Activated CD4-positive, CD25-positive, alpha-beta regulatory T cell (primary cell): ENCODE measurements around the gene DHRS4.
A peak's percentile ranks its signal among the peaks of the same experiment; 100 is the strongest.

Experiments used
- DNase-seq, 4 experiments: peaks; one replicate each; lab custom pipeline; 2025; lab: John Stamatoyannopoulos, UW

The DHRS4 gene

GRCh38 chr14:23953464-23954278, at the start of gene DHRS4:
DHRS4 (plus strand) TSS chr14:23953770; CDS start chr14:23953789, 19 bp downstream.
- DNase-seq = peak; percentile 48 to 74 (median 64)

DNA sequence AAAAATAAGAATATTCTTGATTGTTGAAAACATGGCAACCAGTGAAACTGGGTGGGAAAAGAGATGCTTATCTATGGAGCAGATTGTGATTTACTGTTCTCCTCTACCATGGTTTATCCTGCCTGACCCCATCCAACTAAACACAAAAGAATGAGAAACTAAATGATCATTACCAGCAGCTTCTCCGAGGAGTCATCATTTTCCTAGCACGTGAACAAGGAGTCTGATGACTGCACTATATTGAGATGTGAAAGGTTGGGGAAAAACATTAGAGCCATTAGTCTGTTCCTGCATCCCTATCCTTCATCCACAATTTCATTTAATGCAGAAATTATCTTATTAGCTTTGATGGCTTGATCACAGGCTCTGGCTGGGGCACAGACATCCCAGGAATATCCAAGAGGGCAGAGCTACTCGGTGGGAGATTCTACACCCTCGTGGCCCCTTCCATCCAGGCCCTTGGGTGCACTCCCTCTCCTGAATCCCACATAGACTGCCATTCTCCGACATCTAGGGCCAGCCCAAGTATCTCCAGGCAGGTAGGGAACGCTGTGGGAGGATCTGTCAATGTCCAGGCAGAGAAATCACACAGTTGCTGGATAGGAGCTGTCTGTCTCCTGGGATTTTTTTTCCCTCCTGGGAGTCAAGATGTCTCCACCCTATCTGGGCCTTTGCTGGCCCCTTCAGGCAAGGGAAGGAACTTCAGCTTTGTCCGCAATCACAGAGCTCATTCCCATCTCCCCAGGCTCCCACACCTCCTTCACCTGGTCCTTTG, 43.3 kb upstream of the DHRS4 start:
- DNase-seq = no peak

- DNase-seq = no peak
Measured at GRCh38 chr14:23910876-23911210, 42.7 kb upstream of the DHRS4 start.

DNA sequence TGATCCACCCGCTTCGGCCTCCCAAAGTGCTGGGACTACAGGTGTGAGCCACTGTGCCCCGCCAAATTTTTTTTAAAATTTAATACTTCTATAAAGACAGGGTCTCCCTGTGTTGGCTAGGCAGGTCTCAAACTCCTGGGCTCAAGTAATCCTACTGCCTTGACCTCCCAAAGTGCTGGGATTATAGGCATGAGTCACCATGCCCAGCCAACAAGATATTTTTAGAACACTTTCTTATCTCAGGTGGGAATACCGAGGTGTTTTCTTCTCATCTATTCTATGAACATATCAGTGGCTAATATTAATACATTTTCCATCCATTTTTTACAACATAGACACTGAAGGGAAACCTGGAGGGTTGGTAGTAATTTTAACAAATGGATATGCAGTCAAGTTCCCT, 38.0 kb upstream of the DHRS4 start:
- DNase-seq = no peak

- no peak for DNase-seq
Measured at GRCh38 chr14:23916004-23916403, 37.6 kb upstream of the DHRS4 start.

- no peak for DNase-seq
Measured at GRCh38 chr14:23916446-23916845, 37.1 kb upstream of the DHRS4 start.

DNA sequence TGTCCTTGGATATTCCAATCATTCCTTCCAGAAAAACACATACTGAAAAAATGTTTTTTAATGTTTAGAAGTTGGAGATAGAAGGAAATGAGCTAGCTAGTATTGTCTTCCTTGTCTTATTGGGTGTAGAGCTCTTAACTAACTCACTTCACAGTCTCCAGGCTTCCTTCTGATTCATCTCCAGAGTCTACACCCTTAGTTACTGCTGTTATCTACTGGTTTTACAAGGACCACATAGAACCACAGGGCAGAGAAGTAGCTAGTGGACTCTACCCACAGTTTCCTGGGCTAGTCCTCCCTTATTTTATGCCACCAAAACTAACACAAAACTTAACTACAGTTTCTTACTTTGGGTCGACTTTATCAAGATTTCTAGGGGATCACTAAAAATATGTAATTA, 31.0 kb upstream of the DHRS4 start:
- no peak for DNase-seq

- DNase-seq = no peak
Measured at GRCh38 chr14:23925523-23926075, 28.0 kb upstream of the DHRS4 start.

DNA sequence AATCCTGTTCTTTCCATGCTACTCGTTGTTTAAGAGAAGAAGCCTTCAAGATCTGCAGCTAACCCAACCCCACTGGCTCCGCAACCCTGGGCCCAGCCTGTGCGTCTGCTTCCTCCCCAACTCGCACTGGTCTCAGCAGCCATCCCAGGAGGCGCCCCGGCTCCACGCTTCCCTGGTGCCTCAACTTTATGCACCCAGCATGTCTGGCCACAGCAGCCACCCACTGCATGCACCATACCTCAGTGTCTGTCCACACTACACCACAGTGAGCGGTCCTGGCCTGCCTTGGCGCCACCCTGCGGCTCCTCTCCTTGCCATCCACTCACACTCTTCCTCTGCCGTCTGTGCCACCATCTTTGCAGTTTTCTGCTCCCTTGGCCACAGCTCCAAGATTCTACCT, 27.0 kb upstream of the DHRS4 start:
- DNase-seq = no peak

GRCh38 chr14:23929136-23929535, 24.4 kb upstream of the DHRS4 start:
- no peak for DNase-seq

GRCh38 chr14:23929822-23930294, 23.7 kb upstream of the DHRS4 start:
- peak; percentile 71 to 85 (median 74) for DNase-seq

DNA sequence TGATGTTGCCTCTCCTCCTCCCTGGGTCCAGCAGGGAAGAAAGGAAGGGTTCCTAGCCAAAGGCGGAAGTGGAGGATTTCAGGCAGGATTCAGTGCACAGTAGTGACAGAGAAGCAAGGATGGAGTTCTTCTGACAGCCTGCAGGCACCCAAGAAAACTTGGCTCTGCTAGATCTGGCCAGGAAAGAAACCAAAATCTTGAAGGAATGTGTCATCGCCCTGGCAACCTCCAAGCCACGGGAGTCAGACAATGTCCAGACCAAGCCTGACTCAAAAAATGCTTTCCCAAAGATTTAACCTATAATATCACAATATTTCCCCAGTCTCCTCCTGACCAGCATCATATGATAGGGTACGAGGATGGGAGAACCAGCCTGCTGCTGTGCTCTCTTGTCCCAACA, 22.8 kb upstream of the DHRS4 start:
- no peak for DNase-seq

GRCh38 chr14:23931721-23932289, 21.8 kb upstream of the DHRS4 start:
- DNase-seq = no peak

- no peak for DNase-seq
Measured at GRCh38 chr14:23932639-23933038, 20.9 kb upstream of the DHRS4 start.

- no peak for DNase-seq
Measured at GRCh38 chr14:23933108-23933741, 20.3 kb upstream of the DHRS4 start.

DNA sequence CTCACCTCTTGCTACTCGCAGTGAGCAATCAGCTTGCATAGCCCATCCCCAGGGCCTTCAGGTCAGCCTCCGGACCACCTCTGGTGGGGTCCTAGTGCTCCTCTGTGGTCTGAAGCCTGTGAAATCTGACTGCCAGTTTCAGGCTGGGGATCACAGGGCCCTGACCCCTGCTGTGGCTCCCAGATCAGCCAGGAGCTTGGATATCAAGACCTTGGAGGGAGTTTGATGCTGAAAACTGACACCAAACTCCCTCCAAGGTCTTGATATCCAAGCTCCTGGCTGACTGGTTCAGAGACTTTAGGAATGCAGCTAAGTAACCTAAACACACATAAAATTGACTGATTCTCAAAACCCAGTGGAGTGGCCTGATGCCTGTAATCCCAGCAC, 19.8 kb upstream of the DHRS4 start:
- DNase-seq = no peak

DNA sequence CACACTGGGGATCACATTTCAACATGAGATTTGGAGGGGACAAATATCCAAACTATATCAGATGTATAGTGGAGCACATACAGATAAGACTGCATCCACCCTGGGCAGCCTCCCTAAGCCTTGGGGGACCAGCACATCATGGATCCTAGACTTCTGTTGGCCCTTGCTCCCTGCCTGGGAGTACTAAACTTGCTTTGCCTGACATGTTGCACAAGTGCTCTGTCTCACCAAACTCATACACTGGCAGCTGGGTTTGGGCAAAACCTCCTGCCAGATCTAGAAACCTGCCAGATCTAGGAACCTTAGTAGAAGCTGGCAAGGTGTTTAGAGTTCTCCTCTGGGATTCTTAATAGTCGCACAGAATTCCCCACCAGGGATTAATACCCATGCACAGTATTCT, 18.4 kb upstream of the DHRS4 start:
- DNase-seq = no peak

DNA sequence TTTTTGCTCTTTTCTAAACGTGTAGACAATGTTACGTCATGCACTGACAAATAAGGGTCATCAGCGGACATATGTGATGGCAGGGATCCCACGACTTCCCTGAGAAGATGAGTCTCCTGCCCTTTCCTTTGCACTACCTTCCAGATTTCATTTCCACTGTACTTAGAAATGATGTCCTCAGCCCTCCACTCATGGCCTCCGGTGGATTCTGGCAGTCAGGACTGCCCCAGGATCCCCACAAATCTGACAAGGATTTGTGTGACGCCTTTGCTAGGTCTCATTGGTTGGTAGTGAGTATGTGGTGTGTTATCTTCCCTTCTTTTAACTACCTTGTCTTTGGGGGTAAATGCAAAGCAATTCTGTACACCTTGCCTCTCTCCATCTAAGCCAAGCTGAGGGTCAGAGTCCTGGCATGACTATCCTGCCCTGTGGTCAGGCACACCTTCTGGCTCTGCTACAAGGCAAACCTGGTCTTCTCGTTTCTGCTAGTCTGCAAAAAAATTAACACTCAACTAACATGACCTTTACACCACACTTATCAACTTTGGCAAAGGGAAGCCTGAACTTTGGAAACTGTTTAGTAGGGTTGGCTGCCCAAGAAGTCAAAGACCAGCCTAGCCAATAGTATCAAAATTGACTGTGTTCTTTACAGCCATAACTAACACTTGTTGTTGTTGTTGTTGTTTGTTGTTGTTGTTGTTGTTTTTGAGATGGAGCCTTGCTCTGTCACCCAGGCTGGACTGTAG, 17.3 kb upstream of the DHRS4 start:
- no peak for DNase-seq

DNA sequence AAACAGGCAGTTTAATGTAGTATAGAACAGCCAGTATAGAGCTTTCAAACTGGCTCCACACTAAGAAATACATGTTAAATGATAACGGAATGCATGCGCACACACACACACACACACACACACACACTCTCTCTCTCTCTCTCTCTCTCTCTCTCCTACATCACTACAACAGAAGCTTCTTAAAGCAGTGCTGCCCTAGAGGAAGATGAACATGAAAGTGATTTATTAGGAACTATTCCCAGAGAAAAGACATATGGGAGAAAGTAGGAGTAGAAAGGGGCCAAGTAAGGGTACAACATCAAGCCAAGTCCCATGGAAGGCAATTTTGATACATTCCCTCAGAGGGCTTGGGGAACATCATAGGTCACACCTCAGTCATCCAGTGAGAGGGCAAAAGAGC, 16.4 kb upstream of the DHRS4 start:
- no peak for DNase-seq

DNA sequence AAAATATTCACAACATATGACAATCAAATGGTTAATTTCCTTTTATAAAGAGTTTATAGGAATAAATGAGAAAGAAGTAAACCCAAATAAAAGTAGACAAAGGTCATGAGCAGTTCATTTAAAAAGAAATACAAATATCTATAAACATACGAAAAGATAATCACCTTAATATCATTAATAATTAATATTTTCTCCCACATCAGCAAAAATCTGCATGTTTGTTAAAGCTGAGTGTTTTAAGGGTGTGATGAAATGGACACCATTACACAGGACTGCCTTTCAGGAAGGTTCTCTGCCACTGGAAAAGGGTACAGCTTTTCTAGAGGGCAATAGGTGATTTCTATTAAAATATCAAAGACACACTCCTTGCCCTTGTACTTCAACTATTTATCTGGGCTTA, 14.7 kb upstream of the DHRS4 start:
- no peak for DNase-seq

GRCh38 chr14:23939607-23940326, 13.8 kb upstream of the DHRS4 start:
- no peak for DNase-seq
